LNCaP clone FGC (cell line): ENCODE measurements around the gene OR13C2.
"Not testable (repeated sequence)": the region's sequence is repeated elsewhere in the genome, so short reads cannot be mapped to it uniquely, and the experiment has no call there.

Experiments used
- DNase-seq: peaks from one replicate; pipeline ENCODE4 v3.0.0-alpha.2; 2011; ENCODE audit warnings: low read depth
- H3K4me3 ChIP-seq: 2 replicates; pipeline ENCODE4 v1.5.1; 2011; ENCODE audit warnings: mild to moderate bottlenecking, low read depth, low read length, control low read depth
- TF ChIP-seq, protein P1 (sequence below): IDR thresholded peaks from 2 replicates; pipeline ENCODE4 v1.5.1; 2012; ENCODE audit warnings: mild to moderate bottlenecking; ENCODE audit not compliant: control insufficient read depth, insufficient read depth; ENCODE audit errors: extremely low read depth

The OR13C2 gene, protein sequence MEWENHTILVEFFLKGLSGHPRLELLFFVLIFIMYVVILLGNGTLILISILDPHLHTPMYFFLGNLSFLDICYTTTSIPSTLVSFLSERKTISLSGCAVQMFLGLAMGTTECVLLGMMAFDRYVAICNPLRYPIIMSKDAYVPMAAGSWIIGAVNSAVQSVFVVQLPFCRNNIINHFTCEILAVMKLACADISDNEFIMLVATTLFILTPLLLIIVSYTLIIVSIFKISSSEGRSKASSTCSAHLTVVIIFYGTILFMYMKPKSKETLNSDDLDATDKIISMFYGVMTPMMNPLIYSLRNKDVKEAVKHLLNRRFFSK

DNA sequence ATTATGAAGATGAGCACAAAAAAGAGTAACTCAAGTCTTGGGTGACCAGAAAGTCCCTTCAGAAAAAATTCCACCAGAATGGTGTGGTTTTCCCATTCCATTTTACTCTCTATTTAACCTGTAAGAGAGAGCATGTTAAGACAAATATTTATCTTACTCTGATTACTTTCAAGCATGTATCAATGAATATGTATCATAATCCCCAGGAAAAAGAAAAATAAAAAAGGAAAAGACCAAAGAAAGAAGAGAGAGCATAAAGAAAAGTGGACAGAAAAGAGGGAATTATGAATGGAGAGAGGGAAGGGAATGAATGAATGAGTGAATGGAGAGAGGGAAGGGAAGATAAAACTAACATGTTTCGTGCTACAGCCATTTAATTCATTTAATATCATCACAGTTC, at the start of gene OR13C2:
TSS of gene OR13C2 (minus strand) at position 101 of the 400 bp plus-strand sequence. CDS start at position 101, 0 bp downstream.
- not testable (repeated sequence) for H3K4me3 ChIP-seq

DNA sequence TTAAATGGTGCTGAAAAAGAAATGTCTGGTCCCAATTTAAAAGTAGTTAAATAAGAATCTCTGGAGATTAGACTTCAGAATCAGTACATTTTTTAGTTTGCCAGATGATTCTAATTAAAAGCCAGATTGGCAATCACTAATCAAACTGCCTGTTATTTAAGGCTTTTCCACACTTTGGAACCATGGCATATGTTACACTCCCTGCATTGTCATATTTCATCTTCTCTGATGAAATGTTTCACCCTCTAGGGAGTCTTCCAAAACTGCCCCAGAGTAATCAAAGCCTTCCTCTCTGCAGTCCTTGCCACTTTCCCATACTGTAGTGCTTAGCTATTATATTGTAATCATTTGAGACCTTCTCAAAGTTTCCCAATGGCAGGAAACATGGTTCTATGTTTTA, 30.0 kb upstream of the OR13C2 start:
- TF ChIP-seq, protein P1, sequence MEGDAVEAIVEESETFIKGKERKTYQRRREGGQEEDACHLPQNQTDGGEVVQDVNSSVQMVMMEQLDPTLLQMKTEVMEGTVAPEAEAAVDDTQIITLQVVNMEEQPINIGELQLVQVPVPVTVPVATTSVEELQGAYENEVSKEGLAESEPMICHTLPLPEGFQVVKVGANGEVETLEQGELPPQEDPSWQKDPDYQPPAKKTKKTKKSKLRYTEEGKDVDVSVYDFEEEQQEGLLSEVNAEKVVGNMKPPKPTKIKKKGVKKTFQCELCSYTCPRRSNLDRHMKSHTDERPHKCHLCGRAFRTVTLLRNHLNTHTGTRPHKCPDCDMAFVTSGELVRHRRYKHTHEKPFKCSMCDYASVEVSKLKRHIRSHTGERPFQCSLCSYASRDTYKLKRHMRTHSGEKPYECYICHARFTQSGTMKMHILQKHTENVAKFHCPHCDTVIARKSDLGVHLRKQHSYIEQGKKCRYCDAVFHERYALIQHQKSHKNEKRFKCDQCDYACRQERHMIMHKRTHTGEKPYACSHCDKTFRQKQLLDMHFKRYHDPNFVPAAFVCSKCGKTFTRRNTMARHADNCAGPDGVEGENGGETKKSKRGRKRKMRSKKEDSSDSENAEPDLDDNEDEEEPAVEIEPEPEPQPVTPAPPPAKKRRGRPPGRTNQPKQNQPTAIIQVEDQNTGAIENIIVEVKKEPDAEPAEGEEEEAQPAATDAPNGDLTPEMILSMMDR = no peak
- DNase-seq = no peak
- no peak overlapping the region for H3K4me3 ChIP-seq

More for the DNA sequence above, at the start of gene OR13C2:
- not testable (repeated sequence) for DNase-seq

DNA sequence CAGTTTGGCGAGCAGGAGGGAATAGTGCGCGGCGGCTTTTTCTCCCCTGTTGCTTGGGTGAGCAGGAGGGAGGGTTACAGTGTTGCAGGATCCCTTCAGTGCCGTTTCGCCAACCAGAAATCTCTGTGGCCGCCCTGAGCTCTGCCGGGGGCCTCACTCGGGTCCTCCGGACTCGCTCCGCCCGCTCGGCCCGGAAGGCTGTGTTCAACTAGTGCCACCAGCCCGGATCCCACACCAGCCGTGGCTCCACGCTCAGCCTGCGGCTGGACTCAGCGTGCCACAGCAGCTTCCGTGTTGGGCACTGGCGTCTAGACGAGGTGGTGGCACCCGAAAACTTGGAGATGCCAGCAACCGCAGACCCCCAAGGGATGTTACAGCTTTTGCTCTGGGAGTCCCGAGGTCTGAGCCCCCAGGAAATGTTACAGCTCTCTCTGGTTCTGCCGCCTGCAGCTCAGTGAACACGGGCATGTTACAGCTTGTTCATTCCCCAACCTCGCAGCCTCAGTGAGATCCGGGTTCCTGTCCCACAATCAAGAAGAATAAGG, 28.6 kb upstream of the OR13C2 start:
- TF ChIP-seq, protein P1 = no peak
- DNase-seq = no peak
- no peak overlapping the region for H3K4me3 ChIP-seq

DNA sequence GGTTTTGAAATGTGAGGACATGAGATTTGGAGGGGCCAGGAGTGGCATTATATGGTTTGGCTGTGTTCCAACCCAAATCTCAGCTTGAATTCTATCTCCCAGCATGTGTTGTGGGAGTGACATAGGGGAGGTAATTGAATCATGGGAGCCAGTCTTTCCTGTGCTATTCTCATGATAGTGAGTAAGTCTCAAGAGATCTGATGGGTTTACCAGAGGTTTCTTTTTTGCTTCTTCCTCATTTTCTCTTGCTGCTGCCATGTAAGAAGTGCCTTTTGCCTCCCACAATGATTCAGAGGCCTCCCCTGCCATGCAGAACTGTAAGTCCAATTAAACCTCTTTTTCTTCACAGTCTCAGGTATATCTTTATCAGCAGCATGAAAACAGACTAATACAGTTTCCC, 20.5 kb upstream of the OR13C2 start:
- not testable (repeated sequence) for DNase-seq

DNA sequence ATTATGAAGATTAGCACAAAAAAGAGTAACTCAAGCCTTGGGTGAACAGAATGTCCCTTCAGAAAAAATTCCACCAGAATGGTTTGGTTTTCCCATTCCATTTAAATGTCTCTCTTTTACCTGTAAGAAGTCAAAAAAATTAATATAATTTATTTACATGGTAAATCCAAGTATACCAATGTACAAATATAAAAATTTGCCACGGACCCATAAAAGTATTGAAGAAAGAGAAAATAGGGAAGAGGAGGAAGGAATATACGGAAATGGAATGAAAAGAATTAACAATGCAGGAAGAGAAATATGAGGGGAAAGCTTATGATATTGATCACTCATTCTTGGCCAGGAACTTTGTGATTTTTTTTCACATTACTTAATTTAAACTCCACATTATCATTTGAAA, 12.7 kb upstream of the OR13C2 start, which contains the start of gene OR13C9:
TSS of gene OR13C9 (minus strand) at position 101 of the 400 bp plus-strand sequence. CDS start at position 101, 0 bp downstream.
- H3K4me3 ChIP-seq = no peak within 1 kb of the TSS
- DNase-seq = no peak
- TF ChIP-seq, protein P1 = no peak

More for the DNA sequence above, 20.5 kb upstream of the OR13C2 start:
- not testable (repeated sequence) for H3K4me3 ChIP-seq

DNA sequence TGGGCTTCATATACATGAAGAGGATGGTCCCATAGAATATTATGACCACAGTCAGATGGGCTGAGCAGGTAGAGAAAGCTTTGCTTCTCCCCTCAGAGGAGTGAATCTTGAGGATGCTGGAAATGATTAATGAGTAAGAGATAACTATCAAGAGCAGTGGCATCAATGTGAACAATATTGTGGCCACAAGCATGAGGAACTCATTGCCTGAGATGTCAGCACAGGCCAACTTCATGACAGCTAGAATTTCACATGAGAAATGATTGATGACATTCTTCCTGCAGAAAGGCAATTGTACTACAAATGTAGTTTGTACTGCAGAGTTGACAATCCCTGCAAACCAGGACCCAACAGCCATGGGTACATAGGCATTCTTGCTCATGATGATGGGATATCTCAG, 12.0 kb upstream of the OR13C2 start:
- no peak for DNase-seq
- TF ChIP-seq, protein P1 = no peak
- no peak overlapping the region for H3K4me3 ChIP-seq

DNA sequence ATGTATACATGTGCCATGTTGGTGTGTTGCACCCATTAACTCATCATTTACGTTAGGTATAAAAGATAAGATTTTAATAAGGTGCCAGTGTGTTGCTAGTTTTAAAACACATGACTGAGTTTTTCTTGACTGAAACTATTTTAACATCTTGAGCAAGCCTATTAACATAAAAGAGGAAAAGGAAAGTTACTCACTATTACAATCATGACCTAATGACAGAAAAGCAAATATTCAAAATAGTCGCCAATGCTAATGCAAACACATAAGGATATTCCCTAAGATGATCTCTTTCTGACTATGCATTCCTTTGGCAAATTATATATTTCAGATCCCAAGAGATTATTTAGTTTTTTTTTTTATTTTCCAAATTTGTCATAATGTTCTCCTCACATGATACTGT, 5.8 kb upstream of the OR13C2 start:
- no peak for DNase-seq
- H3K4me3 ChIP-seq = no peak overlapping the region
- TF ChIP-seq, protein P1 = no peak

DNA sequence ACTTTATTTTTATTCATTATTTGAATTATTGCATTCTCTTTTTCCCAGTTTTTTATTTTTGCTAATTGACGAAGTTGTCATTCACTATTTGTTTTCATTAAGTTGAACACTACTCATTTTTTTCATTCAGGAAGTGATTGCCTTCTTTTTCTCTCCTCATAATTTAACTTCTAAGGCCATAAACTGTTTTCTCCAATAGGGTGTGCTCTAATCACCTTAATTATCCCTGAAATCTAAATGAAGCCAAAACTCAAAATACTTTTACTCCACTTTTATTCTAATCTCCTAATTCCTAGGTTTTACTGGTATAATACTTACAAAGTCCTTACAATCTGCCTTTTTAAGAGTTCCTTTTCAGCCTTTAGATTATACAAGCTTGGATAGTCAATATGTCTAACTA, 2.9 kb upstream of the OR13C2 start:
- no peak for DNase-seq
- TF ChIP-seq, protein P1 = peak; percentile 40
- H3K4me3 ChIP-seq = no peak overlapping the region
